Neutrophil (primary cell): Measurements from ENCODE around the gene RWDD4.

Source experiments
- H3K27ac ChIP-seq: fragments of 200-600 bp; sonication (generic); 2 replicates; pipeline ENCODE4 v1.5.1; 2016; ENCODE audit warnings: mild to moderate bottlenecking, moderate library complexity
- H3K27me3 ChIP-seq: fragments of 200-600 bp; sonication (generic); 2 replicates; pipeline ENCODE4 v1.6.0; 2016; ENCODE audit warnings: mild to moderate bottlenecking
- H3K36me3 ChIP-seq: fragments of 200-600 bp; sonication (generic); 2 replicates; pipeline ENCODE4 v1.5.1; 2017
- H3K4me1 ChIP-seq, 2 experiments: fragments of 200-600 bp in 1 of 2; sonication (generic) in 1 of 2; 1 replicate in 1 of 2; 2 replicates in 1 of 2; pipeline versions ENCODE4 v1.5.1 to v1.6.1; 2013 to 2016; ENCODE audit warnings: low read depth in 1 of 2, low read length in 1 of 2, mild to moderate bottlenecking in 1 of 2, moderate library complexity in 1 of 2; ENCODE audit not compliant: control insufficient read depth in 1 of 2, insufficient read depth in 1 of 2
- H3K4me3 ChIP-seq, 2 experiments: fragments of 200-600 bp in 1 of 2; sonication (generic) in 1 of 2; 1 replicate in 1 of 2; 2 replicates in 1 of 2; pipeline ENCODE4 v1.5.1; 2013 to 2016; ENCODE audit warnings: low read depth in 1 of 2, low read length in 1 of 2, mild to moderate bottlenecking in 1 of 2, moderate library complexity in 1 of 2
- H3K9me3 ChIP-seq: fragments of 200-600 bp; sonication (generic); 2 replicates; pipeline ENCODE4 v1.5.1; 2016
- CTCF ChIP-seq: fragments of 200-600 bp; sonication (generic); IDR thresholded peaks from 2 replicates; pipeline ENCODE4 v1.5.1; 2016; ENCODE audit warnings: antibody characterized with exemption

Gene RWDD4

GRCh38 chr4:183591301-183591700 is 67.7 kb downstream of the RWDD4 start:
- no peak for TF ChIP-seq CTCF
- Histone ChIP-seq H3K4me3 (no peak overlapping the region), H3K27me3 (no peaks in the 10 kb centered on the region), H3K4me1 (no peaks in the 10 kb centered on the region), H3K36me3 (no peaks in the 10 kb centered on the region), H3K27ac (no peak overlapping the region), H3K9me3 (no peaks in the 10 kb centered on the region)
